Esophagus (tissue), 2 donors: ENCODE measurements around the gene DDX42. TPM values are rescaled to one million over a fixed set of nuclear protein-coding genes. Genes with fewer than 3 reads are reported as not detected.

Experiments used
- H3K27ac ChIP-seq, 2 donors: one replicate each; pipeline ENCODE4 v1.5.1; 2013; ENCODE audit warnings: low read depth in 2 of 2, mild to moderate bottlenecking in 2 of 2, inconsistent platforms in 1 of 2, low read length in 1 of 2, moderate library complexity in 1 of 2
- H3K27me3 ChIP-seq, 2 donors: one replicate each; pipeline ENCODE4 v1.6.1; 2013; ENCODE audit warnings: low read length in 2 of 2, control low read depth in 1 of 2, mild to moderate bottlenecking in 1 of 2; ENCODE audit not compliant: insufficient read depth in 2 of 2, control insufficient read depth in 1 of 2
- H3K36me3 ChIP-seq, 2 donors: one replicate each; pipeline ENCODE4 v1.6.1; 2013; ENCODE audit warnings: low read length in 1 of 2; ENCODE audit not compliant: control insufficient read depth in 2 of 2, insufficient read depth in 2 of 2
- H3K4me1 ChIP-seq, 2 donors: one replicate each; pipeline ENCODE4 v1.6.1; 2013; ENCODE audit warnings: low read length in 1 of 2; ENCODE audit not compliant: control insufficient read depth in 2 of 2, insufficient read depth in 2 of 2
- H3K4me3 ChIP-seq, 2 donors: one replicate each; pipeline ENCODE4 v1.5.1; 2013; ENCODE audit warnings: low read length in 2 of 2, mild to moderate bottlenecking in 2 of 2, low read depth in 1 of 2, moderate library complexity in 1 of 2
- H3K9me3 ChIP-seq, 2 donors: one replicate each; pipeline ENCODE4 v1.6.1; 2013; ENCODE audit warnings: mild to moderate bottlenecking in 2 of 2, low read depth in 1 of 2, low read length in 1 of 2, moderate library complexity in 1 of 2; ENCODE audit not compliant: control insufficient read depth in 2 of 2, insufficient read depth in 1 of 2
- WGBS, 2 donors: extraction: QIAGEN DNeasy Blood & Tissue Kit; methylation state at CpG; one replicate each; pipeline ENCODE4 v1.1.7; 2013; 5-methylcytosine and 5-hydroxymethylcytosine counted together
- polyA plus RNA-seq, 2 donors: library from polyadenylated mRNA; stranded (reverse); fragments of 200-250 nt; gene quantifications; one replicate each; pipeline ENCODE4 v1.2.3, GENCODE V29; 2013
- donor health status: healthy with polysubstance abuse.
- donor health status: Bipolar disorder and iron deficiency.

The DDX42 gene
- polyA plus RNA-seq, 2 donors: 48.7 to 69.6 TPM

GRCh38 chr17:63775420-63775819, 1.4 kb downstream of the DDX42 start:
- Histone ChIP-seq H3K36me3 (peaks cover 0 to 2% of the 10 kb centered on the region in 2 donors), H3K27me3 (no peaks in the 10 kb centered on the region), H3K4me1 (peaks cover 0 to 2% of the 10 kb centered on the region in 2 donors), H3K9me3 (no peaks in the 10 kb centered on the region), H3K4me3 (peak overlapping the region; percentile 89), H3K27ac (no peak overlapping the region)
- 21 to 24% methylated on average over 8 of the region's 8 CpGs for WGBS, 2 donors

GRCh38 chr17:63780507-63780906, 6.5 kb downstream of the DDX42 start:
- H3K36me3 ChIP-seq: peaks cover 0 to 2% of the 10 kb centered on the region in 2 donors
- peaks cover 0 to 2% of the 10 kb centered on the region in 2 donors for H3K4me1 ChIP-seq
- H3K27ac ChIP-seq: peak overlapping the region in 1 of 2 donors; percentile 40
- 49 to 67% methylated on average over 1 of the region's 1 CpG for WGBS, 2 donors
- H3K9me3 ChIP-seq: no peaks in the 10 kb centered on the region
- H3K27me3 ChIP-seq: no peaks in the 10 kb centered on the region
- H3K4me3 ChIP-seq: no peak overlapping the region

GRCh38 chr17:63780928-63781327, 7.0 kb downstream of the DDX42 start:
- peaks cover 0 to 2% of the 10 kb centered on the region in 2 donors for H3K36me3 ChIP-seq
- H3K4me3 ChIP-seq: no peak overlapping the region
- no peaks in the 10 kb centered on the region for H3K9me3 ChIP-seq
- WGBS, 2 donors: 97% methylated on average over 4 of the region's 4 CpGs
- peaks cover 0 to 2% of the 10 kb centered on the region in 2 donors for H3K4me1 ChIP-seq
- no peak overlapping the region for H3K27ac ChIP-seq
- no peaks in the 10 kb centered on the region for H3K27me3 ChIP-seq

GRCh38 chr17:63783522-63783921, 9.6 kb downstream of the DDX42 start:
- no peaks in the 10 kb centered on the region for H3K4me1 ChIP-seq
- H3K36me3 ChIP-seq: peaks cover 0 to 7% of the 10 kb centered on the region in 2 donors
- WGBS, 2 donors: 87 to 88% methylated on average over 6 of the region's 6 CpGs
- H3K4me3 ChIP-seq: no peak overlapping the region
- H3K27ac ChIP-seq: no peak overlapping the region
- H3K9me3 ChIP-seq: no peaks in the 10 kb centered on the region
- H3K27me3 ChIP-seq: no peaks in the 10 kb centered on the region

- no peaks in the 10 kb centered on the region for H3K9me3 ChIP-seq
- no peak overlapping the region for H3K27ac ChIP-seq
- H3K4me3 ChIP-seq: no peak overlapping the region
- no peaks in the 10 kb centered on the region for H3K4me1 ChIP-seq
- no peaks in the 10 kb centered on the region for H3K27me3 ChIP-seq
- WGBS, 2 donors: 94 to 97% methylated on average over 1 of the region's 1 CpG
- peaks cover 2 to 9% of the 10 kb centered on the region in 2 donors for H3K36me3 ChIP-seq
Measured at GRCh38 chr17:63785556-63785955, 11.6 kb downstream of the DDX42 start.

- Histone ChIP-seq H3K4me1 (no peaks in the 10 kb centered on the region), H3K9me3 (no peaks in the 10 kb centered on the region), H3K27ac (no peak overlapping the region), H3K36me3 (peaks cover 2 to 9% of the 10 kb centered on the region in 2 donors), H3K4me3 (no peak overlapping the region), H3K27me3 (no peaks in the 10 kb centered on the region)
- 95 to 100% methylated on average over 1 of the region's 1 CpG for WGBS, 2 donors
Measured at GRCh38 chr17:63786117-63786516, 12.1 kb downstream of the DDX42 start.

GRCh38 chr17:63786971-63787711, 13.2 kb downstream of the DDX42 start:
- Histone ChIP-seq H3K36me3 (peaks cover 2 to 9% of the 10 kb centered on the region in 2 donors), H3K9me3 (no peaks in the 10 kb centered on the region), H3K4me1 (no peaks in the 10 kb centered on the region), H3K27me3 (no peaks in the 10 kb centered on the region), H3K4me3 (no peak overlapping the region), H3K27ac (peak overlapping the region; percentile 48 to 51)
- 78 to 79% methylated on average over 13 of the region's 13 CpGs for WGBS, 2 donors

GRCh38 chr17:63790057-63790456, 16.1 kb downstream of the DDX42 start:
- no peaks in the 10 kb centered on the region for H3K27me3 ChIP-seq
- H3K9me3 ChIP-seq: no peaks in the 10 kb centered on the region
- no peaks in the 10 kb centered on the region for H3K4me1 ChIP-seq
- H3K27ac ChIP-seq: no peak overlapping the region
- no peak overlapping the region for H3K4me3 ChIP-seq
- 89 to 96% methylated on average over 6 of the region's 6 CpGs for WGBS, 2 donors
- peaks cover 3 to 14% of the 10 kb centered on the region in 2 donors for H3K36me3 ChIP-seq

- 51 to 60% methylated on average over 3 of the region's 3 CpGs for WGBS, 2 donors
- Histone ChIP-seq H3K27me3 (no peaks in the 10 kb centered on the region), H3K4me3 (no peak overlapping the region), H3K27ac (no peak overlapping the region), H3K9me3 (no peaks in the 10 kb centered on the region), H3K36me3 (peaks cover 6 to 18% of the 10 kb centered on the region in 2 donors), H3K4me1 (no peaks in the 10 kb centered on the region)
Measured at GRCh38 chr17:63792055-63792729, 18.2 kb downstream of the DDX42 start.
